Keratinocyte (primary cell): ENCODE results near the gene COQ9. TPM values are rescaled to one million over a fixed set of nuclear protein-coding genes. Genes with fewer than 3 reads are reported as not detected.
"Not testable (repeated sequence)": the region's sequence is repeated elsewhere in the genome, so short reads cannot be mapped to it uniquely, and the experiment has no call there.

Source experiments
- DNase-seq: peaks from one replicate; pipeline ENCODE4 v3.0.0-alpha.2; 2011; ENCODE audit warnings: low read depth, missing footprints, low spot score
- FAIRE-seq: peaks from 2 replicates; lab custom pipeline; 2011; peaks lifted over from hg19 to GRCh38; lab: Jason Lieb, UNC
- H2AFZ ChIP-seq: 2 replicates; pipeline ENCODE4 v1.6.0; 2012; ENCODE audit warnings: low read length, control low read depth, inconsistent platforms; ENCODE audit not compliant: control insufficient read depth
- H3K27ac ChIP-seq: 2 replicates; pipeline ENCODE4 v1.5.1; 2011; ENCODE audit warnings: low read length; ENCODE audit not compliant: control insufficient read depth, insufficient read depth
- H3K27me3 ChIP-seq: 3 replicates; pipeline ENCODE4 v1.6.0; 2011; ENCODE audit warnings: low read length; ENCODE audit not compliant: control insufficient read depth, insufficient read depth; ENCODE audit errors: extremely low read depth
- H3K36me3 ChIP-seq, 2 experiments: 2 replicates in 1 of 2; 3 replicates in 1 of 2; pipeline ENCODE4 v1.5.1; 2011; ENCODE audit warnings: low read length in 2 of 2, mild to moderate bottlenecking in 1 of 2; ENCODE audit not compliant: control insufficient read depth in 2 of 2, insufficient read depth in 2 of 2; ENCODE audit errors: extremely low read depth in 1 of 2
- H3K4me1 ChIP-seq: 3 replicates; pipeline ENCODE4 v1.5.1; 2011; ENCODE audit warnings: low read length; ENCODE audit not compliant: control insufficient read depth, insufficient read depth; ENCODE audit errors: extremely low read depth
- H3K4me2 ChIP-seq: 3 replicates; pipeline ENCODE4 v1.6.0; 2011; ENCODE audit warnings: low read depth, low read length; ENCODE audit not compliant: control insufficient read depth, insufficient read depth; ENCODE audit errors: extremely low read depth
- H3K4me3 ChIP-seq, 3 experiments: fragments of 200-600 bp in 1 of 3; sonication (generic) in 1 of 3; 2 replicates in 2 of 3; 3 replicates in 1 of 3; pipeline ENCODE4 v1.5.1; 2011 to 2016; ENCODE audit warnings: low read length in 3 of 3, mild to moderate bottlenecking in 3 of 3, control low read depth in 2 of 3, inconsistent platforms in 1 of 3, low read depth in 1 of 3, mixed read lengths in 1 of 3, mixed run types in 1 of 3, moderate library complexity in 1 of 3; ENCODE audit not compliant: control insufficient read depth in 2 of 3, insufficient read depth in 2 of 3; ENCODE audit errors: extremely low read depth in 1 of 3
- H3K79me2 ChIP-seq: 2 replicates; pipeline ENCODE4 v1.6.0; 2012; ENCODE audit warnings: low read length; ENCODE audit not compliant: control insufficient read depth, insufficient read depth
- H3K9ac ChIP-seq: 3 replicates; pipeline ENCODE4 v1.6.0; 2011; ENCODE audit warnings: low read length; ENCODE audit not compliant: control insufficient read depth, insufficient read depth; ENCODE audit errors: extremely low read depth
- H3K9me1 ChIP-seq: 3 replicates; pipeline ENCODE4 v1.6.0; 2011; ENCODE audit warnings: low read length; ENCODE audit not compliant: control insufficient read depth, insufficient read depth; ENCODE audit errors: extremely low read depth
- H3K9me3 ChIP-seq: 2 replicates; pipeline ENCODE4 v1.5.1; 2012; ENCODE audit warnings: low read depth, low read length; ENCODE audit not compliant: control insufficient read depth
- H4K20me1 ChIP-seq: 3 replicates; pipeline ENCODE4 v1.6.0; 2011; ENCODE audit warnings: low read length; ENCODE audit not compliant: control insufficient read depth, insufficient read depth; ENCODE audit errors: extremely low read depth
- EZH2 ChIP-seq: IDR thresholded peaks from one replicate; pipeline ENCODE4 v1.6.1; 2012; ENCODE audit warnings: inconsistent platforms, mild to moderate bottlenecking, low read length, moderate library complexity
- dilution Hi-C: fragments of 300-500 bp; cut with MboI; formaldehyde crosslinking; loops from one replicate; pipeline ENCODE4 v1.7.0; 2020; ENCODE audit warnings: low sequenced_read_pairs; ENCODE audit not compliant: extremely low pct_ligation_motif_present
- polyA minus RNA-seq, 3 experiments: library from RNA; depleted of rRNA, polyadenylated mRNA; stranded (reverse); fragments of >200 nt; gene quantifications; 1 replicate in 1 of 3; 2 replicates in 1 of 3; 3 replicates in 1 of 3; pipeline ENCODE4 v1.2.3, GENCODE V29; 2011
- polyA plus RNA-seq, 5 experiments: library from polyadenylated mRNA; depleted of rRNA in 3 of 5; stranded (reverse) in 3 of 5; stranded (forward) in 1 of 5; unstranded in 1 of 5; fragments of >200 nt; gene quantifications; 1 replicate in 1 of 5; 2 replicates in 3 of 5; 3 replicates in 1 of 5; pipeline versions ENCODE4 v1.2.1 to v1.2.3, GENCODE V29; 2011 to 2012; ENCODE audit warnings: missing spikeins in 2 of 5, low read depth in 1 of 5, low replicate concordance in 1 of 5
- TF ChIP-seq, protein P1 (sequence below), 3 experiments: IDR thresholded peaks in 1 of 3; conservative IDR thresholded peaks in 1 of 3; optimal IDR thresholded peaks in 1 of 3; 2 replicates in 2 of 3; 3 replicates in 1 of 3; pipeline versions ENCODE3 to v1.5.1; 2011; ENCODE audit warnings: low read length in 3 of 3, mild to moderate bottlenecking in 3 of 3, moderate library complexity in 2 of 3, control low read depth in 1 of 3, inconsistent platforms in 1 of 3; ENCODE audit not compliant: insufficient read depth in 2 of 3; ENCODE audit errors: extremely low read depth in 1 of 3

Gene COQ9, protein sequence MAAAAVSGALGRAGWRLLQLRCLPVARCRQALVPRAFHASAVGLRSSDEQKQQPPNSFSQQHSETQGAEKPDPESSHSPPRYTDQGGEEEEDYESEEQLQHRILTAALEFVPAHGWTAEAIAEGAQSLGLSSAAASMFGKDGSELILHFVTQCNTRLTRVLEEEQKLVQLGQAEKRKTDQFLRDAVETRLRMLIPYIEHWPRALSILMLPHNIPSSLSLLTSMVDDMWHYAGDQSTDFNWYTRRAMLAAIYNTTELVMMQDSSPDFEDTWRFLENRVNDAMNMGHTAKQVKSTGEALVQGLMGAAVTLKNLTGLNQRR
- polyA plus RNA-seq, result 62.8 to 81.2 TPM (median 63.2 TPM) in 3 replicates
- polyA plus RNA-seq (2011; ENCODE audit: low read depth), result 42.5 TPM
- 69.1 and 76.9 TPM in 2 replicates for polyA plus RNA-seq (2011; cell fraction: cytosol; rRNA removed)
- 81.5 and 93.9 TPM in 2 replicates for polyA plus RNA-seq (2011; cell fraction: nucleus; rRNA removed)
- 34.2 and 38.4 TPM in 2 replicates for polyA plus RNA-seq (2012; ENCODE audit: low replicate concordance)
- polyA minus RNA-seq, result 48.4 to 80.1 TPM (median 48.9 TPM) in 3 replicates
- 35.9 TPM for polyA minus RNA-seq (2011; cell fraction: cytosol; rRNA and poly(A)+ RNA removed)
- polyA minus RNA-seq (2011; cell fraction: nucleus; rRNA and poly(A)+ RNA removed), result 14.8 and 27.1 TPM in 2 replicates

DNA sequence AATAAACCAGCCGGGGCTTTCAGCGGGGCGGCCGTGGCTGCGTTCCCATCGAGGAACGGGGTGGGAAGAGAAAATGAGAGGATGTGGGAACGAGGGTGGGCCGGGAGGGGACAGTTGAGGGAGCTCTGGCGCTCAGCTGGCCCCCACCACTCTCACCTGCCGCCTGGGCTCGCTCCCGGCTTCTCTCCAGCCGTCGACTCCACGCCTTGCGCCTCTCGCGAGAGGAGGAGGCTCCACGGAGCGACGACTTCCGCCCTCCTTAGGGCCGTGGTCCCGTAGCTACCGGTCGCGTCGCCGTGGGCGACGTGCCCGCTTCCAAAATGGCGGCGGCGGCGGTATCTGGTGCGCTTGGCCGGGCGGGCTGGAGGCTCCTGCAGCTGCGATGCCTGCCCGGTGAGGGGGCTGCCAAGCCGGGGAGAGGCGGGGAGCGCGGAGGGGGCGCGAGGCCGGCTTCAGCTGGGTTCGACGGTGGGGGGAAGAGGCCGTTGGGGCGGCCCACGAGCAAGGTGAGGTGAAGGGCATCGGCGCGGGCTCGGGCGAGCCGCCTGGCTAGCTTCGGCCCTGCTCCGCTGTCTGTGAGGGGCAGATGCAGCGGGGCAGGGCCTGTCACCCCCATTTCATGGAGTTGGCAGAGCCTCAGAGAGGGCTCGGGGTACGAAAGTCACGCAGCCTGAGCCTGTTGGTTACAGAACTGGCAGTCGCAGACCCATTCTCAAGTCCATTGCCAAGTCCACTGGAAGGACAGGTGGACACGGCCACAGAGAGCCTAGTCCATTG, at the start of gene COQ9, which contains the start of gene CIAPIN1:
Gene COQ9, plus strand, starts transcription at position 294 of the 777 bp plus-strand sequence. Its CDS starts 27 bp downstream, at position 321.
Gene CIAPIN1, minus strand, starts transcription at position 200 of the 777 bp plus-strand sequence. CDS start 6,457 bp downstream, outside the sequence.
- dilution Hi-C loops, result no loop called here
- TF ChIP-seq, protein P1, sequence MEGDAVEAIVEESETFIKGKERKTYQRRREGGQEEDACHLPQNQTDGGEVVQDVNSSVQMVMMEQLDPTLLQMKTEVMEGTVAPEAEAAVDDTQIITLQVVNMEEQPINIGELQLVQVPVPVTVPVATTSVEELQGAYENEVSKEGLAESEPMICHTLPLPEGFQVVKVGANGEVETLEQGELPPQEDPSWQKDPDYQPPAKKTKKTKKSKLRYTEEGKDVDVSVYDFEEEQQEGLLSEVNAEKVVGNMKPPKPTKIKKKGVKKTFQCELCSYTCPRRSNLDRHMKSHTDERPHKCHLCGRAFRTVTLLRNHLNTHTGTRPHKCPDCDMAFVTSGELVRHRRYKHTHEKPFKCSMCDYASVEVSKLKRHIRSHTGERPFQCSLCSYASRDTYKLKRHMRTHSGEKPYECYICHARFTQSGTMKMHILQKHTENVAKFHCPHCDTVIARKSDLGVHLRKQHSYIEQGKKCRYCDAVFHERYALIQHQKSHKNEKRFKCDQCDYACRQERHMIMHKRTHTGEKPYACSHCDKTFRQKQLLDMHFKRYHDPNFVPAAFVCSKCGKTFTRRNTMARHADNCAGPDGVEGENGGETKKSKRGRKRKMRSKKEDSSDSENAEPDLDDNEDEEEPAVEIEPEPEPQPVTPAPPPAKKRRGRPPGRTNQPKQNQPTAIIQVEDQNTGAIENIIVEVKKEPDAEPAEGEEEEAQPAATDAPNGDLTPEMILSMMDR (optimal IDR thresholded peaks at IDR 0.05 in 1 of 3, IDR thresholded peaks at IDR 0.05 in 1 of 3, conservative IDR thresholded peaks at IDR 0.05 in 1 of 3; ENCODE audit: extremely low read depth in 1 of 3, insufficient read depth in 2 of 3, low read length in 3 of 3), result no peak
- TF ChIP-seq EZH2, result no peak
- H3K27me3 ChIP-seq, result no peaks in the 10 kb centered on the region
- peak within 1 kb of the TSS; percentile 91 for H2AFZ ChIP-seq
- H3K9me3 ChIP-seq, result no peaks in the 10 kb centered on the region
- H4K20me1 ChIP-seq, result no peaks in the 10 kb centered on the region
- peaks cover 51% of the 10 kb centered on the region for H3K79me2 ChIP-seq
- peaks cover 12% of the 10 kb centered on the region for H3K4me1 ChIP-seq
- peaks cover 4% of the 10 kb centered on the region for H3K9me1 ChIP-seq
- H3K4me2 ChIP-seq, result peak within 1 kb of the TSS; percentile 96
- DNase-seq, result peak; percentile 41
- H3K9ac ChIP-seq, result peak within 1 kb of the TSS; percentile 96
- peak within 1 kb of the TSS; percentile 97 to 98 (median 98) for H3K4me3 ChIP-seq
- H3K27ac ChIP-seq, result peak within 1 kb of the TSS; percentile 86
- FAIRE-seq, result no peak
- H3K36me3 ChIP-seq, result peaks cover under 1 to 4% of the 10 kb centered on the region in 2 experiments

DNA sequence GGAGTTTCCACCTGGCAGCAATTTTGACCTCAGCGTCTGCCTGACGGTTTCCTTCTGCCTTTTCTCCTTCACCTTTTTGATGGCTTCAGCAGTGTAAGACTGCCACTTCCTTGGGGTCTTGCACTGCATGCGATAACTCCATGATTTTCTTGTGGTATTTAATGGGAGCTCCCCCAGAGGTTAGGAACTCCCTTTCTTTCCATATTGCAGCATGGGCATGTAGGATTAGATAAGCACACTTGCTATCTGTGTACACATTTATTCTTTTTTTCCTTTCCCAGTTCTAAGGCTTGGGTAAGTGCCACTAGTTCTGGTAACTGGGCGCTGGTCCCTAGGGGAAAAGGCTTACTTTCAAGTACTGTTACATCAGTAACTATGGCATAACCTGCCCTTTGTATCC, 49.8 kb upstream of the COQ9 start:
- H4K20me1 ChIP-seq, H3K4me2 ChIP-seq, dilution Hi-C loops, H3K9ac ChIP-seq, H3K4me3 ChIP-seq, H3K27me3 ChIP-seq, H3K79me2 ChIP-seq, H3K4me1 ChIP-seq, H2AFZ ChIP-seq, H3K9me3 ChIP-seq, H3K27ac ChIP-seq, DNase-seq, H3K9me1 ChIP-seq, FAIRE-seq, H3K36me3 ChIP-seq: not testable (repeated sequence)
